Amniotic stem cell (primary cell): ENCODE results near the gene MAST4.
A peak's percentile ranks its signal among the peaks of the same experiment; 100 is the strongest.

ENCODE experiments used
- DNase-seq: peaks from one replicate; lab custom pipeline; 2025; lab: John Stamatoyannopoulos, UW

The MAST4 gene

GRCh38 chr5:66992547-66992946 lies 396.4 kb downstream of the MAST4 start:
- DNase-seq, result no peak

- DNase-seq, result no peak
Observed at GRCh38 chr5:66993448-66993847, 397.3 kb downstream of the MAST4 start.

GRCh38 chr5:66993882-66994281 lies 397.7 kb downstream of the MAST4 start:
- no peak for DNase-seq

DNA sequence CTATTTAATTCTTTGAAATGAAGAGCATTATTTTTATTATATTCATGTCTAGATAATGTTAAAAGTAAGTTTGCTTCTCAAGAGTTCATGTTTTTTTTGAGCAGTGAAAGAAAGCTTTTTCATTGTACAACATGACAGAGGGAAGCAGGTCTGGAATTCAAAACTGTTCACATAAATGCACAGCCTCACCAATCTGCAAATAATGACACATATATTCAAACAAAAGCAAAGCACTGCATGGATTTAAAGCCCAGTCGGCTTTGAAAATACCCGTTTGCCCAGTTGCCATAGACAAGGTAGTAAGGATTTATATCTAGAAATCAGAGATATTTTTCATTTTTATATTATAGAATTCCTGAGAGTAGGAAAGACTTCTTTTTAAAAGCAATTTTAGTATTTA lies 398.6 kb downstream of the MAST4 start:
- no peak for DNase-seq

DNA sequence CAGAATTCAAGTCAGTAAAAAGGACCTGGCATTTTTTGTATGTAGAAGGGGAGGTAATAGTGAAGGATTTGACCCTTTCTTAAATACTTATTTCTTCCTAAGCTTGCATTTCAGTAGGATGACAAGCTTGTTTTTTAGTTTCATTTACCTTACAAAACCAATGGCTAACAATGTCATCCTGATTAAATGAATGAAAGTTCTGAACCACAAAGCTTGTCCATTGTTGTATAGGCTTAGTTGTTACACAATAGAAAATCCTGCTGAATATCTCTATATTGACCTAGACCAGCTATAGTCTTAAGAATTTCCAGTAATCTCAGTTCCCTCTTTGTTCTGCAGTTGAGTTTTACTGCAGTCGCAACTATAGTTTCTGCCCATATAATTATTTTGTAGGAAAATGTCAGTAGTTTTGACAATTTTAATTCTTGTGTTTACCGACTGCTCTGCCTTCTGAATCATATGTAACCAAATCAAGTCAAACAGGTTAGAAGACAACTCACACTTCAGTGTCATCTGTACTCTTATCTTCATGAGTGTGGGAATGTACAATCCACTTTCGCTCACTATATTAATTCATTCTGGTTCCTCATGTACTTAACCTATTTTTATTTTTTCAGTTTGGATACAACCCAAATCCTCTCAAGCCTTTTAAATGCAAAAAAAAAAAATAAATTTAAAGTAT lies 404.7 kb downstream of the MAST4 start:
- DNase-seq, result no peak

DNA sequence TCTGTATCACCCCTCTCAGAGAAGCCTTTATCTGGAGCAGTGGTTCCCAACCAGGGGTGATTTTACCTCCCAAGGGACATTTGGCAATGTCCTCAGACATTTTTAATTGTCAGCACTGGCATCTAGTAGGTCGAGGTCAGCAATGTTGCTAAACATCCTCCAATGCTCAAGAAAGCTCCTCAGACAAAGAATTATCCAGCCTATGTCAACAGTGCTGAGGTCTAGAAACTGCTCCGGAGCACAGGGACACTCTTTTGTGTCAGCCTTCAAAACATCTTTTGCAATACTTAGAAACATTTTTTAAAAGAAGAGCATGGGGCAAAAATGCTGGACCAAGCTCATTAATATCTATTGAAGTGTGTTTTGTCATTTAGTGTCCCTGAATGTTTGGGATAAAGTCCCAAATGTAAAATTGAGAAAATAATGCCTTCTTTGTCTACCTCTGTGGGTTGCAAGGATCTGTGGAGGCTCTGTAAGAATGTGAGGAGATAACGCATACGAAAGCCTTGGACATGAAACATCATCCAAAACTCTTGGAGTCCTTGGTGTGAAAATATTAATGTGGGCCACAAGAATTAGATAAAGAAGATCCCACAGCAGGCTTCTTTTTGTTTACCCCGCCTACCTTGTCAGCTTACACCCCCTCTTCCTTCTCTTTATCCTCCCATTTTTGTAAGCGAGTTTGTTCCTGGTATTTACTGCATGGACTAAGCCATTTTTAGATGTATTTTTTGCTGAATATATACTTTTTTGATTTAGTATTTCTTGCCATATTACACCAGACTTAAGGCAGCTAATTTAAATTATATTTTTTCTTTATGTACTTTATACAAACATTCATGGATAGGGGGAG lies 406.9 kb downstream of the MAST4 start:
- no peak for DNase-seq

DNA sequence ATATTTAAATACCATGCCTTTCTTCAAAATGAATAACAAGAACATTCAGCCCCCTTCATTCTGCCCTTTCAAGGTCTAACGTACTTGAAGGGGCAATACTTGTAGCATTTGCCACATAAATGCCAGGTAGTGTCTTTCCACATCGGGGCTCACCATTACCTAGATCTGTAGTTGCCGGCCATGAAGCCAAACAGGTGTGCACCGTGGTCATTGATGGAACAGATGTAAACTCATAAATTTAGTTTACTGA lies 407.4 kb downstream of the MAST4 start:
- DNase-seq, result no peak

DNA sequence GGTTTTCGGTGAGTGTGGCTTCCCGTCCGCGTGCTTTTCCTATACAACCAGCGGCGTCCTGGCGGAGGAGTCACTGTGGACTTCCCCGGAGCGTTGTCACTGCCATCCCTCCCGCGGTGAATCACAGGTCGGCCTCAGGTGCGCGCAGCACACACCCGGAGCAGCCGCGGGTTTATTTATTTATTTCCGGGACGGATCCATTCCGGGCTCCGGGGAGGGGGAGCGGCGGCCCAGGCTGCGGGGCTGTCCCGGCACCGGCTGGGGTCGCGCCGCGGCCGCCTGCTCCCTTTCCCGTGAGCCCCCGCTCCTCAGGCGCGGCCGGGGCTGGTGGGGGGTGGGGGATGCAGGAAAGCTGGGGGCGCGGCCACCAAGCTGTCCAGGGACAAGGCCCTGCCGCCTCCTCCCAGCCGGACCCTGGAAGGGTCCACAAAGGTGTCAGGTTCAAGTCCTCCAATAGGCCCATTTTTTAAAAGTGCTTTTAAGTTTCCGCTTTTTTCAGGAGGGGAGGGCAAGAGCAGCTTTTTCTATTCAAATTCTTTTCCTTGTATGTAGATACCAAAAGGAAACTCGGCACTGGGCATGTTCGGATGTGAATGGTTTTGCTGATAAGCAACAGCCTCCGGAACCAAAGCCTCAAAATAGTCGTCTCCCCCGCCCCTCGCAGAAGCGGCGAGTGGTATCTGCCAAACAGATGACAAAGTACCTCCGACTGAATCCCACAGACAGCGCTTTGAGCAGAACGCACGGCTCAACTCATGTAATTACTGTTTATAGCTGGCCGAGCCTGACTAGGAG lies 407.9 kb downstream of the MAST4 start:
- DNase-seq, result peak; percentile 82

DNA sequence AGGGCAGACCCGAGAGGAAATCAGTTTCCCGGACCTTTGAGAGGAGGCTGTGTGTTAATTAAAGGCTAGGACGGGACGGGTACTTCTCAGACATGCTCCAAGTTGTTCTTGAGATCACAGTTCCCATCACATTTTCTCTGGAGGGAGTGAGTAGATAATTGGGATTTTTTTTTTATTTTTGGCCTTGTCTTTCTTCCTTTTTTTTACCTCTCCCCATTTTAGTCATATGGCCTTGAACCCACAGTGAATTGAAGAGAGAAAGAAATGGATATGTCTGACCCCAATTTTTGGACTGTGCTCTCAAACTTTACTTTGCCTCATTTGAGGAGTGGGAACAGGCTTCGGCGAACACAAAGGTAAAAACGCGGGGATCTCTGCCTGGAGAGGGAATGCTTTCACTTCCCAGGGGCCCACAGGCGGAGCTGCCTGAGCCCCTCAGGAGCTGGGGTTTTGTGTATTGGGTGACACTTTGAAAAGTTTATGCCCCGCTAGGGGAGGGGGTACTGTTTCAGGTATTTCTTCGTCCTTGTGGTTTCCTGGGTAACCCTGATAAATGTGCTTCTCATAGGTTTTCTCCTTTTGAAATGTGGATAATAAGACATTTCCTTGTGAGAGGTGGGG lies 408.6 kb downstream of the MAST4 start:
- DNase-seq, result no peak

DNA sequence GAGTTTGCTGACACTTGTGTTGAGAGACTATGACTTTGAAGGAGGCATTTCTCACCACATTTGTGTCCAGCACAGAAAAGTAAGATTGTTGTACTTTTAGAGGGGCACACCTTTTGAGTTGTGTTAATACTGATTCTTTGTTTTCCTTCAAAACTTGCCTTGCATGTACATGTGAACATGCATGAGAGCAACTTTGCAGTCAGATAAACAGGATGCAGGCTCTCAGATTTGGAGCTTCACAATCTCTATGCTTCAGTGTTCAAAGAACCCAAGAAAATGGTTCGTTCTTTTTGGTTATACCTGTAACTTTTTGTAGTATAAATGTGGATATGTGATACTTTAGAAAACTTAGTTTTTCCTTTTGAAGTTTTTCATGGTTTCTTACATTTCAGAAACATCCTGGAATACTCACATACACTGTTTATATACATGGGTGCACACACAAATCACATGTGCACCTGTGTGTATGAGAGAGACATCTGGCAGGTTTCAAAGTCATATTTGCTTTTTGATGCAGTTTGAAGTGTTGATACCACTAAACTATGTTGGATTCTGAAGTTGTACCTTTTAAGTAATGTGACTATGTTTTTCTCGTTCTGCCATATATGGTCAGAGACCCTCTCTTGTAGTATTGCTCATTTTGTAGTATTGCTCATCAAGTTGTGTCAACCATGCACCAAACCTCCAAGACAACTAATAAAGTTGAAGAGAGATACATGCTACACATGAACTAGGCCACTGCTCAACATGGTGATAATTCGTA lies 409.7 kb downstream of the MAST4 start:
- no peak for DNase-seq

DNA sequence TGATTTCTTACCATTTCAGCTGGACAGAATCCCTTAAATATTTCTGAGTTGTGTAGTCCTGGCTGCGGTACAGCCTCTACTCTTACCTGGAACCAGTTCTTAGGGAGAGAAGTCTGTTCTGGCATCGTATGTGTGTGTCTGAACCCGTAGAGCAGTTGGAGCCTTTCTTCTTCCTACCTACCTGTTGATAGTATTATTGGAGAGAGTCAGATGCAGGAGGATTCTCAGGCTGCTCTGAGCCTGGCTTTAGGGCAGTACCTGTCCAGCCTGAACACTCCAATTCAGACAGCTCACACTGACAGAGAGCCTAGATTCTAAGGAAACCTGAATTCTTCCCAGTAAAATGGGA lies 410.3 kb downstream of the MAST4 start:
- no peak for DNase-seq

DNA sequence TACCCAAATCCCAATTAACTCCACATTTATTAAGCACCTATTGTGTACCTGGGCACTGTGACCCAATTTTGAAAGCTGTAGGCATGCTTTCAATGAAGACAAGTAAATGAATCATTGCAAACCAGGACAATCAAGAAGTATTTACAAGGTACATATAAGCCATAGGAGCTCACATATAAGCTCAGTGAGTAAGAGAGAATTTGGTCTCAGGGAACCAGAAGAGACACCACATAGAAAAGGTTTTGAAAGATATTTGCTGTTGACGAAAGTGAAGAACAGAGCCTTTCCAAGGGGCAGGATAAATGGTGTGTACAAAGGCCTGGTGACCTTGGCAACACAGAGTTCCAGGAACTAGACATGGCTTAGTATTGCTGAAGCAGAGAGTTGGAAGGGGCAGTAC lies 412.8 kb downstream of the MAST4 start:
- no peak for DNase-seq

DNA sequence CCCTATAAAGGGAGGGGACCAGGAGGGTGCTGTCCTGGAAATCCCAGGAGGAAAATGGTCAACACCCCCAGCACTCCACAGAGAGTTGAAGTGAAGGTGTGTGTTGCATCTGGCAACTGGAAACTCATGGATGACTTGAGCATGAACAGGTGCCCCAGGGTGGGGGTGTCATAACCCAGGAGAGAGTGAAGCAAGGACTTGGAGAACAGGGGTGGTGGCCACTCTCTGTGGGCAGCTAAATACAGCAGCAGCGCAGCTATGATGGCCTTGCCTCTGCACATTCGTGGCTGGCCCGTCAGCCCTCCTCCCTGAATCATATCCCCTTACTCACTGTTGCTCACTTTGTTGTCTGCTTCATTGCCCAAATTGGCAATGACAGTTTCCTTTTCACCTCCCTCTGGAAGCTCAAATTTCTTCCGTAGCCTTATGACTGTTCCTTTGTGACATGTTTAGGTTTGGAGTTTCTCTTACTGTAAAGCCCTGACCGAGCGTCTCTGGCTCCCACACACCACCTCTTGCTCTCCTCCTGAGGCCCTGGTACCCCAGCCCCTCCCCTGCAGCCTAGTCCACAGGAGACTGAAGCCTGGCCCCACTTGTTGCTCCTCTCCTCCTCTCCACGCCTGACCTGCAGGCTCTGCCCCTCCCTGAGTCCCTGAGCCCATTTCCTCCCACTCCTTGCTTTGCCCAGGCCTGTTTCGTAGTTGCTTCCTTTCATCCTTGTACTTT lies 414.7 kb downstream of the MAST4 start:
- no peak for DNase-seq

- no peak for DNase-seq
Observed at GRCh38 chr5:67011422-67011821, 415.2 kb downstream of the MAST4 start.

GRCh38 chr5:67012171-67012570 lies 416.0 kb downstream of the MAST4 start:
- no peak for DNase-seq

- no peak for DNase-seq
Observed at GRCh38 chr5:67013719-67014118, 417.5 kb downstream of the MAST4 start.

DNA sequence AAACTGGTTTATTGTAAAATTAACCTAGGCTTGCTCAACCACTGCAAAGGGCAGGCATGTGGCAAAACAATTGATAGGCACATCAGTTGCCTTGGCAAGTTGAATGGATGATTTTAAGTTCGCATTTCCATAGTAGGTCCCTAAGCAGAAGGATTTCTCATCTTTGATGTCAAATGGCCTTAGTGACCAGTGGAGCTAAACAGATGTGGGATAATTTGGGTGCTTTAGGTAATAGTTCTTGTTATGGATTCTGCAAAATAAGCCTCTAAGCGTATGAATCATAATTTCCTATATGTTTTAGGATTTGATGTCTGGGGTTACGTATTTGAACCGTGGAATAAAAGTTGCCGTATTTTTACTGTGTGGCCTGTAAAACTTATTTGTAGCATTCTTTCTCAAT lies 418.0 kb downstream of the MAST4 start:
- no peak for DNase-seq

- DNase-seq, result no peak
Observed at GRCh38 chr5:67014957-67015400, 418.8 kb downstream of the MAST4 start.

- DNase-seq, result no peak
Observed at GRCh38 chr5:67015541-67016191, 419.5 kb downstream of the MAST4 start.

DNA sequence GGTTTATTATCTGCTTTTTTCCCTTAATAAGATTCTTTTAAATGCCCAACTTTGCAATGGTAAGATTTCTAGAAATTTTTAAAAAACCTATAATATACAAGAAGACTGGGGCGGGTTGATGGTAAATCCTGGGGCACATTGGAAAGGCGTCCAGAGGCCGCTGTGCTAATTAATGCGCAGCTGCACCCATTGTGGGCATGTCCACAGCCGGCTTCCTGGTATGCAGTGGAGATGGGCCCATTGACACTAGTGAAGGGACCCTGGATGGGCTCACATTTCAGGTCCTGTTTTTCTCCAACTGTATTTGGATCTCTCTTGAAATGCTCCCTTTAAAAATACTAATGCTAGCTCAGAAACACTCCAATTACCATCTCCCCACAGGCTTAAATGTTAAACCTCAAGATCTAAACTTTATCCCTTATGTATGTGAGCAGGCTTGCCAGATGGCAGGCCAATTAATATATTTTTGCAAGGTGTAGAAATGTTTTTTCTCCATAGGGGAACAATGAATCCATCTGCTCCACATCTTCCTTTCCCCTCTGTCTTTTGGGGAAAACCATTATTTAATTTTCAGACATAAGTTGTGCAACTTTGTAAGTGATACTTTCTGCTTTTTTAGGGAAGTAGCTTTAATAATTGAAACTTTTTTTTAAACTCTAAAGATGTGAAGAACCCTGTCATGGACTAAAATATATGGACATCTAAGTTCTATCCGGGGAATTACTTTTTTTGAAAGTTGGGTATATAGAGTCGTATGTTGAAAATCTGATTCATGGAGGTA lies 423.1 kb downstream of the MAST4 start:
- no peak for DNase-seq
